GM23248 (cell line): ENCODE data around the gene ERI3. TPM values are rescaled to one million over a fixed set of nuclear protein-coding genes. Genes with fewer than 3 reads are reported as not detected.
"Not testable (repeated sequence)": the region's sequence is repeated elsewhere in the genome, so short reads cannot be mapped to it uniquely, and the experiment has no call there.

Experiments used
- DNase-seq: peaks from one replicate; pipeline ENCODE4 v3.0.0-alpha.2; 2015
- H2AFZ ChIP-seq: fragments of 200-600 bp; sonication (generic); 2 replicates; pipeline ENCODE4 v1.6.1; 2016; ENCODE audit warnings: antibody characterized with exemption
- H3F3A ChIP-seq: fragments of 200-600 bp; sonication (generic); 2 replicates; pipeline ENCODE4 v1.6.1; 2016; ENCODE audit warnings: mild to moderate bottlenecking, antibody characterized with exemption, mixed run types; ENCODE audit not compliant: insufficient read depth
- H3K27ac ChIP-seq: fragments of 200-600 bp; sonication (generic); 2 replicates; pipeline ENCODE4 v1.5.1; 2016; ENCODE audit warnings: mild to moderate bottlenecking
- H3K27me3 ChIP-seq: fragments of 200-600 bp; sonication (generic); replicated peaks from 2 replicates; pipeline ENCODE4 v1.6.1; 2016; ENCODE audit warnings: mild to moderate bottlenecking; ENCODE audit not compliant: insufficient read depth
- H3K36me3 ChIP-seq: fragments of 200-600 bp; sonication (generic); 2 replicates; pipeline ENCODE4 v1.6.1; 2016; ENCODE audit warnings: low read depth, mild to moderate bottlenecking
- H3K4me1 ChIP-seq: fragments of 200-600 bp; sonication (generic); 2 replicates; pipeline ENCODE4 v1.6.1; 2016; ENCODE audit warnings: mild to moderate bottlenecking; ENCODE audit not compliant: insufficient read depth
- H3K4me2 ChIP-seq: fragments of 200-600 bp; sonication (generic); one replicate; pipeline ENCODE4 v1.6.1; 2016; ENCODE audit warnings: mild to moderate bottlenecking; ENCODE audit not compliant: unreplicated experiment
- H3K4me3 ChIP-seq: fragments of 200-600 bp; sonication (generic); 2 replicates; pipeline ENCODE4 v1.5.1; 2016; ENCODE audit warnings: mild to moderate bottlenecking
- H3K79me2 ChIP-seq: fragments of 200-600 bp; sonication (generic); 2 replicates; pipeline ENCODE4 v1.6.1; 2016; ENCODE audit warnings: mild to moderate bottlenecking; ENCODE audit not compliant: insufficient read depth
- H3K9ac ChIP-seq: fragments of 200-600 bp; sonication (generic); 2 replicates; pipeline ENCODE4 v1.6.1; 2016; ENCODE audit warnings: mild to moderate bottlenecking
- H3K9me2 ChIP-seq: fragments of 200-600 bp; sonication (generic); 2 replicates; pipeline ENCODE4 v1.6.1; 2016; ENCODE audit warnings: mixed run types, mild to moderate bottlenecking, moderate library complexity; ENCODE audit not compliant: insufficient read depth
- H3K9me3 ChIP-seq: fragments of 200-600 bp; sonication (generic); one replicate; pipeline ENCODE4 v1.6.1; 2017; ENCODE audit warnings: low read depth
- H4K20me1 ChIP-seq: fragments of 200-600 bp; sonication (generic); 2 replicates; pipeline ENCODE4 v1.6.0; 2016; ENCODE audit not compliant: insufficient read depth
- EZH2 ChIP-seq: fragments of 200-600 bp; sonication (generic); IDR thresholded peaks from 2 replicates; pipeline ENCODE4 v1.6.1; 2018; ENCODE audit warnings: antibody characterized with exemption, mild to moderate bottlenecking; ENCODE audit not compliant: insufficient read depth, poor library complexity, severe bottlenecking
- EZH2phosphoT487 ChIP-seq: fragments of 200-600 bp; sonication (generic); IDR thresholded peaks from 2 replicates; pipeline ENCODE4 v1.6.1; 2018; ENCODE audit warnings: antibody characterized with exemption, moderate library complexity, mild to moderate bottlenecking, low read depth; ENCODE audit not compliant: insufficient read depth
- WGBS, 2 experiments: methylation state at CpG; one replicate each; pipeline ENCODE4 v1.1.6; 2015 to 2017; ENCODE audit warnings: low lambda C conversion rate in 2 of 2, low coverage in 1 of 2; ENCODE audit errors: missing lambda C conversion rate in 2 of 2; 5-methylcytosine and 5-hydroxymethylcytosine counted together
- in situ Hi-C: fragments of 300-500 bp; cut with MboI; formaldehyde crosslinking; loops from 2 replicates; pipeline ENCODE4 v1.15.0; 2020
- polyA plus RNA-seq: library from polyadenylated mRNA; unstranded; fragments of >200 nt; fragmentation: Nextera tagmentation; extraction: Ambion mirVana; gene quantifications from 2 replicates; pipeline ENCODE4 v1.2.1, GENCODE V29; 2016
- total RNA-seq: library from RNA; depleted of rRNA; stranded (reverse); fragments of >200 nt; shearing (Covaris generic); gene quantifications from 2 replicates; pipeline ENCODE4 v1.2.3, GENCODE V29; 2014

ERI3 gene
- total and polyA plus RNA-seq, 2 experiments from 2014 or later: 51.2 to 83.4 TPM

GRCh38 chr1:44212355-44213221 is 142.5 kb downstream of the ERI3 start:
- H3K4me1 ChIP-seq: 0 out of 2 replicates have a peak, but pooled peaks cover 5% of the 10 kb centered on the region
- H4K20me1 ChIP-seq: no peaks in the 10 kb centered on the region
- H3K9me3 ChIP-seq: no peaks in the 10 kb centered on the region
- H3K9ac ChIP-seq: peak overlapping the region; percentile 93
- no peaks in the 10 kb centered on the region for H3F3A ChIP-seq
- H3K27me3 ChIP-seq: no peaks in the 10 kb centered on the region
- no peaks in the 10 kb centered on the region for H3K36me3 ChIP-seq
- peak overlapping the region; percentile 85 for H3K4me2 ChIP-seq
- H3K27ac ChIP-seq: no peak overlapping the region
- H3K4me3 ChIP-seq: peak overlapping the region; percentile 99
- in situ Hi-C loops: no loop called here
- no peaks in the 10 kb centered on the region for H3K9me2 ChIP-seq
- peaks cover 8% of the 10 kb centered on the region for H3K79me2 ChIP-seq
- 45 to 49% methylated on average over 9 of the region's 9 CpGs for WGBS, 2 experiments
- H2AFZ ChIP-seq: peak overlapping the region; percentile 98
- TF ChIP-seq EZH2phosphoT487: no peak
- TF ChIP-seq EZH2: no peak
- no peak for DNase-seq

GRCh38 chr1:44210595-44210994 is 144.5 kb downstream of the ERI3 start:
- peaks cover 8% of the 10 kb centered on the region for H3K79me2 ChIP-seq
- H3K27me3 ChIP-seq: no peaks in the 10 kb centered on the region
- H2AFZ ChIP-seq: no peak overlapping the region
- no peaks in the 10 kb centered on the region for H3K36me3 ChIP-seq
- in situ Hi-C loops: no loop called here
- no peaks in the 10 kb centered on the region for H3K9me3 ChIP-seq
- no peaks in the 10 kb centered on the region for H4K20me1 ChIP-seq
- H3K4me3 ChIP-seq: no peak overlapping the region
- TF ChIP-seq EZH2phosphoT487: no peak
- no peak for TF ChIP-seq EZH2
- no peak overlapping the region for H3K27ac ChIP-seq
- H3K9me2 ChIP-seq: no peaks in the 10 kb centered on the region
- 0 out of 2 replicates have a peak, but pooled peaks cover 5% of the 10 kb centered on the region for H3K4me1 ChIP-seq
- no peaks in the 10 kb centered on the region for H3F3A ChIP-seq
- no peak overlapping the region for H3K9ac ChIP-seq
- 85 to 91% methylated on average over 1 of the region's 1 CpG for WGBS, 2 experiments
- H3K4me2 ChIP-seq: no peak overlapping the region
- DNase-seq: no peak

- in situ Hi-C loops: no loop called here
- Histone ChIP-seq H3K27ac (no peak overlapping the region), H3K36me3 (no peaks in the 10 kb centered on the region), H3K9ac (no peak overlapping the region), H3F3A (no peaks in the 10 kb centered on the region), H3K4me2 (no peak overlapping the region), H3K9me3 (no peaks in the 10 kb centered on the region), H2AFZ (no peak overlapping the region), H3K4me1 (no peaks in the 10 kb centered on the region), H3K4me3 (no peak overlapping the region), H3K79me2 (no peaks in the 10 kb centered on the region), H3K27me3 (no peaks in the 10 kb centered on the region), H4K20me1 (no peaks in the 10 kb centered on the region), H3K9me2 (no peaks in the 10 kb centered on the region)
- TF ChIP-seq EZH2: no peak
- TF ChIP-seq EZH2phosphoT487: no peak
- no peak for DNase-seq
Measured at GRCh38 chr1:44208226-44208625, 146.8 kb downstream of the ERI3 start.

- H3F3A ChIP-seq, H3K9me3 ChIP-seq, H4K20me1 ChIP-seq, H3K4me1 ChIP-seq, H3K4me3 ChIP-seq, H3K79me2 ChIP-seq, H3K27ac ChIP-seq, DNase-seq, H3K9me2 ChIP-seq, in situ Hi-C loops, H3K36me3 ChIP-seq, H3K4me2 ChIP-seq, H2AFZ ChIP-seq, H3K27me3 ChIP-seq, H3K9ac ChIP-seq: not testable (repeated sequence)
- WGBS, 2 experiments: 79 to 83% methylated on average over 5 of the region's 5 CpGs
Measured at GRCh38 chr1:44206545-44206944, 148.5 kb downstream of the ERI3 start.
